Measurements from ENCODE around the gene PRXL2B.
A peak's percentile ranks its signal among the peaks of the same experiment; 100 is the strongest.

Gene PRXL2B

DNA sequence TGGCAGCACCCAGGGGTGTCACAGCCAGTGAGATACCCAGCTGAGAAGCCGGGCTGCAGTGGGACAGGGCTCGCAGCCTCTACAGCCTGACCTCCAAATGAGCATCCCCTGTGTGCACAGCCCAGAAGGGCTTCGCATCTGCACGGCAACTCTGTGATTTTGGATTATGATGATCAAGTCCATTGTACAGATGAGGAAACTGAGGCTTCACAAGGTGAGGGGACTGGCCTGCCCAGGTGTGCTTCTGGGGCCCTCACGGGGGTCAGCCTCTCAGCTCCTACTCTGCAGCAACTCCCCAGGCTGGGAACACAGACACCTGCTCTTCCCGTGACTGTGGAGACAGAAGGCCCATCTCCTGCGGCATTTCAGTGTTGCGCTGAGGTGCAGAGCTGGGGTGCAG lies 47.7 kb upstream of the PRXL2B start:
- no peak for TF ChIP-seq CTCF (IDR thresholded peaks at IDR 0.05; ENCODE audit: low read depth, low read length, poor library complexity, severe bottlenecking)
- TF ChIP-seq EZH2phosphoT487 (IDR thresholded peaks at IDR 0.05; ENCODE audit: borderline replicate concordance, low read length): no peak
- Histone ChIP-seq H3K36me3 (ENCODE audit: control insufficient read depth, low read length) (no peaks in the 10 kb centered on the region), H3F3A (ENCODE audit: control insufficient read depth, insufficient read depth) (no peaks in the 10 kb centered on the region), H3K4me3 (ENCODE audit: low read length) (no peak overlapping the region), H3K27ac (ENCODE audit: low read depth, low read length) (no peak overlapping the region), H3K9me2 (replicated peaks; ENCODE audit: control insufficient read depth, low read length) (no peaks in the 10 kb centered on the region), H4K20me1 (ENCODE audit: control insufficient read depth, insufficient read depth, low read depth, low read length) (no peaks in the 10 kb centered on the region), H3K4me1 (ENCODE audit: control insufficient read depth, low read length) (no peaks in the 10 kb centered on the region), H3K9me3 (ENCODE audit: control insufficient read depth, insufficient read depth, low read length) (no peaks in the 10 kb centered on the region), H3K79me2 (ENCODE audit: control insufficient read depth, low read length) (no peaks in the 10 kb centered on the region), H3K27me3 (ENCODE audit: control insufficient read depth, low read length) (peaks cover 26% of the 10 kb centered on the region), H3K4me2 (ENCODE audit: low read length) (no peak overlapping the region)

DNA sequence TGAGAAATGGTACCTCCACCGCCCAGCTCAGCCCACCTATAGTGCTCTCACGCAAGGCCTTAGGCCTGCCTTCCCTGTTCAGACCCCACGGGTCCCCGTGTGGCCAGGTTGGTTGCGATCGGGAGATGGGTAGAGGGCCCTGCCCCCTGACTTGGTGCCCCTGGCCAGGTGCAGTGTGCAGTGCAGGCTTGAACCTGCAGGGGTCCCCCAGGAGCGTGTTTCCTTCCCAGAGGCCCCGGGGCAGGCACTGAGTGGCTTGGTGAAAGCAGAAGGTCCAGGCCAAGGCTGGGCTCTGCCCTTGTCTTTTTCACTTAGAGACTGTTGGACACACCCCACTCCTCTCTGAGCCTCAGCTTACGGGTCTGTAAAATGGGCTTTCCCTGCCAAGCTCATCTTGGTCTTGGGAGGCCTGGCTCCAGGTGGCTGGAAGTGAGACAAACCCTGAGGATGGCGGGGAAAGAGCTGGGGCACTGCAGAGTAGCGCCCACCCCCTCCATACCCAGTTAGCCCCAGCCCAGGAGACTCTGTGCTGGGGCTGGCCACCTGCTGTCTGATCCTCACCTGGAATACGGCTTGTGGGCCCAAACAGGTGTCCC lies 47.2 kb upstream of the PRXL2B start:
- no peak overlapping the region for H3K27ac ChIP-seq (ENCODE audit: low read depth, low read length)
- H3K4me2 ChIP-seq (ENCODE audit: low read length): no peak overlapping the region
- no peaks in the 10 kb centered on the region for H3K4me1 ChIP-seq (ENCODE audit: control insufficient read depth, low read length)
- no peaks in the 10 kb centered on the region for H3F3A ChIP-seq (ENCODE audit: control insufficient read depth, insufficient read depth)
- TF ChIP-seq EZH2phosphoT487 (IDR thresholded peaks at IDR 0.05; ENCODE audit: borderline replicate concordance, low read length) (no peak), CTCF (IDR thresholded peaks at IDR 0.05; ENCODE audit: low read depth, low read length, poor library complexity, severe bottlenecking) (peak; percentile 57)
- H3K9me3 ChIP-seq (ENCODE audit: control insufficient read depth, insufficient read depth, low read length): no peaks in the 10 kb centered on the region
- no peaks in the 10 kb centered on the region for H3K36me3 ChIP-seq (ENCODE audit: control insufficient read depth, low read length)
- H4K20me1 ChIP-seq (ENCODE audit: control insufficient read depth, insufficient read depth, low read depth, low read length): no peaks in the 10 kb centered on the region
- peaks cover 27% of the 10 kb centered on the region for H3K27me3 ChIP-seq (ENCODE audit: control insufficient read depth, low read length)
- H3K9me2 ChIP-seq (replicated peaks; ENCODE audit: control insufficient read depth, low read length): no peaks in the 10 kb centered on the region
- H3K4me3 ChIP-seq (ENCODE audit: low read length): no peak overlapping the region
- H3K79me2 ChIP-seq (ENCODE audit: control insufficient read depth, low read length): no peaks in the 10 kb centered on the region

GRCh38 chr1:2540816-2541492 lies 45.6 kb upstream of the PRXL2B start:
- Histone ChIP-seq H3K79me2 (ENCODE audit: control insufficient read depth, low read length) (no peaks in the 10 kb centered on the region), H3K4me2 (ENCODE audit: low read length) (no peak overlapping the region), H3K27ac (ENCODE audit: low read depth, low read length) (no peak overlapping the region), H3F3A (ENCODE audit: control insufficient read depth, insufficient read depth) (no peaks in the 10 kb centered on the region), H3K36me3 (ENCODE audit: control insufficient read depth, low read length) (no peaks in the 10 kb centered on the region), H3K9me3 (ENCODE audit: control insufficient read depth, insufficient read depth, low read length) (no peaks in the 10 kb centered on the region), H3K9me2 (replicated peaks; ENCODE audit: control insufficient read depth, low read length) (no peaks in the 10 kb centered on the region), H3K4me1 (ENCODE audit: control insufficient read depth, low read length) (peaks cover 4% of the 10 kb centered on the region), H3K27me3 (ENCODE audit: control insufficient read depth, low read length) (peaks cover 29% of the 10 kb centered on the region), H4K20me1 (ENCODE audit: control insufficient read depth, insufficient read depth, low read depth, low read length) (no peaks in the 10 kb centered on the region), H3K4me3 (ENCODE audit: low read length) (no peak overlapping the region)
- TF ChIP-seq CTCF (IDR thresholded peaks at IDR 0.05; ENCODE audit: low read depth, low read length, poor library complexity, severe bottlenecking): no peak
- no peak for TF ChIP-seq EZH2phosphoT487 (IDR thresholded peaks at IDR 0.05; ENCODE audit: borderline replicate concordance, low read length)
